Testis (tissue), 3 donors: ENCODE results near the gene DGKZ. TPM values are rescaled to one million over a fixed set of nuclear protein-coding genes. Genes with fewer than 3 reads are reported as not detected.

Source experiments
- DNase-seq: peaks from one replicate; pipeline ENCODE4 v3.0.0-alpha.2; 2019
- H3K27ac ChIP-seq, 2 donors: fragments of 200-600 bp; sonication (generic); one replicate each; pipeline ENCODE4 v1.5.1; 2019
- H3K27me3 ChIP-seq: fragments of 200-600 bp; sonication (generic); one replicate; pipeline ENCODE4 v1.5.1; 2019
- H3K36me3 ChIP-seq: fragments of 200-600 bp; sonication (generic); one replicate; pipeline ENCODE4 v1.5.1; 2017; ENCODE audit warnings: low read depth; ENCODE audit errors: missing control alignments
- H3K4me1 ChIP-seq: fragments of 200-600 bp; sonication (generic); one replicate; pipeline ENCODE4 v1.5.1; 2019
- H3K4me3 ChIP-seq, 2 donors: fragments of 200-600 bp; sonication (generic); one replicate each; pipeline ENCODE4 v1.5.1; 2017 to 2019
- H3K9me3 ChIP-seq: fragments of 200-600 bp; sonication (generic); one replicate; pipeline ENCODE4 v1.5.1; 2017
- CTCF ChIP-seq, 3 experiments: fragments of 450-650 bp in 2 of 3; fragments of 200-600 bp in 1 of 3; sonication (generic) in 1 of 3; IDR thresholded peaks; one replicate each; pipeline ENCODE4 v1.5.1; 2016 to 2019; ENCODE audit warnings: antibody characterized with exemption in 3 of 3, mild to moderate bottlenecking in 2 of 3, moderate library complexity in 1 of 3
- POLR2A ChIP-seq: fragments of 450-650 bp; IDR thresholded peaks from one replicate; pipeline ENCODE4 v1.6.1; 2017; ENCODE audit warnings: antibody characterized with exemption, mild to moderate bottlenecking, moderate library complexity
- WGBS, 2 donors: methylation state at CpG; one replicate each; pipeline ENCODE4 v1.1.5; 2018; 5-methylcytosine and 5-hydroxymethylcytosine counted together
- intact Hi-C: fragments of 100-400 bp; cut with DNase I; formaldehyde crosslinking; loops from one replicate; pipeline ENCODE4 v1.15.1; 2023; ENCODE audit warnings: low total_unique reads
- polyA plus RNA-seq: library from polyadenylated mRNA; stranded (reverse); fragments of 350-450 nt; fragmentation: Illumina TruSeq; extraction: RNeasy Lipid Tissue Mini Kit (QIAGEN cat#74804); gene quantifications from one replicate; pipeline ENCODE4 v1.2.3, GENCODE V29; 2014; ENCODE audit warnings: low read depth, low replicate concordance; ENCODE audit not compliant: insufficient read depth
- total RNA-seq, 2 donors: library from RNA; depleted of rRNA; stranded (reverse); fragments of >200 nt; gene quantifications; one replicate each; pipeline ENCODE4 v1.2.3, GENCODE V29; 2016

The DGKZ gene
- total and polyA plus RNA-seq, 3 donors from 2014 or later, result 33.8 to 104 (median 67.2) TPM

GRCh38 chr11:46417711-46418110 lies 70.4 kb downstream of the DGKZ start:
- no peak overlapping the region for H3K27ac ChIP-seq
- no peaks in the 10 kb centered on the region for H3K36me3 ChIP-seq
- DNase-seq, result no peak
- WGBS, 2 donors, result 86 to 92% methylated on average over 7 of the region's 7 CpGs
- H3K27me3 ChIP-seq, result no peaks in the 10 kb centered on the region
- TF ChIP-seq CTCF (IDR thresholded peaks at IDR 0.05) (no peak), POLR2A (no peak)
- H3K4me3 ChIP-seq, result no peak overlapping the region
- intact Hi-C loops, result no loop called here
- H3K4me1 ChIP-seq, result no peaks in the 10 kb centered on the region
- H3K9me3 ChIP-seq, result no peaks in the 10 kb centered on the region

GRCh38 chr11:46418751-46419150 lies 71.5 kb downstream of the DGKZ start:
- TF ChIP-seq POLR2A (no peak), CTCF (IDR thresholded peaks at IDR 0.05) (no peak)
- Histone ChIP-seq H3K4me1 (no peaks in the 10 kb centered on the region), H3K9me3 (no peaks in the 10 kb centered on the region), H3K36me3 (no peaks in the 10 kb centered on the region), H3K27ac (no peak overlapping the region), H3K4me3 (no peak overlapping the region), H3K27me3 (no peaks in the 10 kb centered on the region)
- intact Hi-C loops, result no loop called here
- DNase-seq, result no peak
- WGBS, 2 donors, result 86 to 91% methylated on average over 5 of the region's 5 CpGs

GRCh38 chr11:46420513-46420912 lies 73.2 kb downstream of the DGKZ start:
- WGBS, 2 donors, result 95 to 100% methylated on average over 1 of the region's 1 CpG
- Histone ChIP-seq H3K27me3 (no peaks in the 10 kb centered on the region), H3K4me1 (no peaks in the 10 kb centered on the region), H3K27ac (no peak overlapping the region), H3K36me3 (no peaks in the 10 kb centered on the region), H3K4me3 (no peak overlapping the region), H3K9me3 (no peaks in the 10 kb centered on the region)
- no peak for TF ChIP-seq CTCF (IDR thresholded peaks at IDR 0.05)
- no peak for TF ChIP-seq POLR2A
- no peak for DNase-seq
- intact Hi-C loops, result no loop called here

- no peaks in the 10 kb centered on the region for H3K36me3 ChIP-seq
- intact Hi-C loops, result no loop called here
- H3K27me3 ChIP-seq, result no peaks in the 10 kb centered on the region
- no peak for TF ChIP-seq CTCF (IDR thresholded peaks at IDR 0.05)
- no peak for TF ChIP-seq POLR2A
- no peak for DNase-seq
- H3K27ac ChIP-seq, result no peak overlapping the region
- no peaks in the 10 kb centered on the region for H3K9me3 ChIP-seq
- H3K4me1 ChIP-seq, result no peaks in the 10 kb centered on the region
- H3K4me3 ChIP-seq, result no peak overlapping the region
- 75 to 83% methylated on average over 8 of the region's 8 CpGs for WGBS, 2 donors
Measured at GRCh38 chr11:46421257-46421880, 74.1 kb downstream of the DGKZ start.

GRCh38 chr11:46422588-46422987 lies 75.3 kb downstream of the DGKZ start:
- Histone ChIP-seq H3K4me3 (no peak overlapping the region), H3K27me3 (no peaks in the 10 kb centered on the region), H3K27ac (no peak overlapping the region), H3K4me1 (no peaks in the 10 kb centered on the region), H3K36me3 (no peaks in the 10 kb centered on the region), H3K9me3 (no peaks in the 10 kb centered on the region)
- WGBS, 2 donors, result 74 to 80% methylated on average over 7 of the region's 7 CpGs
- intact Hi-C loops, result no loop called here
- DNase-seq, result no peak
- TF ChIP-seq POLR2A (no peak), CTCF (IDR thresholded peaks at IDR 0.05) (no peak)
